Common myeloid progenitor, CD34-positive (primary cell): ENCODE results near the gene ZNRF3.
"Not testable (repeated sequence)": the region's sequence is repeated elsewhere in the genome, so short reads cannot be mapped to it uniquely, and the experiment has no call there.

ENCODE experiments used
- CTCF ChIA-PET: fragments of 350-600 bp; sonication (Branson Sonifier 250); formaldehyde crosslinking; loops from one replicate; lab custom pipeline; 2021; ENCODE audit warnings: antibody characterized with exemption; lab: Charles Lee
- POLR2A ChIA-PET: fragments of 350-600 bp; sonication (Branson Sonifier 250); formaldehyde crosslinking; loops from one replicate; lab custom pipeline; 2021; ENCODE audit warnings: antibody characterized with exemption; lab: Charles Lee
- DNase-seq, 3 donors: peaks; one replicate each; pipeline versions ENCODE4 v3.0.0 to v3.0.0-alpha.2; 2013
- H3K27ac ChIP-seq, 2 experiments: 1 replicate in 1 of 2; 2 replicates in 1 of 2; pipeline ENCODE4 v1.7.0; 2013; ENCODE audit warnings: inconsistent platforms in 2 of 2, low read length in 2 of 2, mild to moderate bottlenecking in 2 of 2, low read depth in 1 of 2, moderate library complexity in 1 of 2; ENCODE audit not compliant: severe bottlenecking in 2 of 2, insufficient read depth in 1 of 2, poor library complexity in 1 of 2
- H3K27me3 ChIP-seq, 5 experiments: replicated peaks in 2 of 5; 1 replicate in 3 of 5; 2 replicates in 2 of 5; pipeline versions ENCODE4 v1.6.1 to v1.7.0; 2013; ENCODE audit warnings: low read length in 4 of 5, mild to moderate bottlenecking in 2 of 5, moderate library complexity in 2 of 5, inconsistent platforms in 1 of 5; ENCODE audit not compliant: insufficient read depth in 5 of 5, control insufficient read depth in 4 of 5
- H3K36me3 ChIP-seq, 4 experiments: 1 replicate in 2 of 4; 2 replicates in 2 of 4; pipeline versions ENCODE4 v1.6.1 to v1.7.0; 2013; ENCODE audit warnings: low read length in 3 of 4, control low read depth in 1 of 4, mild to moderate bottlenecking in 1 of 4; ENCODE audit not compliant: control insufficient read depth in 4 of 4, insufficient read depth in 4 of 4
- H3K4me1 ChIP-seq, 4 experiments: 1 replicate in 3 of 4; 2 replicates in 1 of 4; pipeline versions ENCODE4 v1.6.1 to v1.7.1; 2013; ENCODE audit warnings: low read length in 3 of 4, mild to moderate bottlenecking in 3 of 4, control low read depth in 1 of 4, inconsistent platforms in 1 of 4, moderate library complexity in 1 of 4; ENCODE audit not compliant: control insufficient read depth in 4 of 4, insufficient read depth in 4 of 4; ENCODE audit errors: control extremely low read depth in 1 of 4
- H3K4me3 ChIP-seq, 7 experiments: 1 replicate in 4 of 7; 2 replicates in 3 of 7; pipeline versions ENCODE4 v1.5.1 to v1.7.0; 2013; ENCODE audit warnings: mild to moderate bottlenecking in 7 of 7, low read length in 6 of 7, moderate library complexity in 6 of 7, inconsistent platforms in 2 of 7, low read depth in 2 of 7, control low read depth in 1 of 7; ENCODE audit not compliant: insufficient read depth in 4 of 7, control insufficient read depth in 1 of 7; ENCODE audit errors: extremely low read depth in 1 of 7
- H3K9me3 ChIP-seq, 5 experiments: 1 replicate in 4 of 5; 2 replicates in 1 of 5; pipeline versions ENCODE4 v1.6.1 to v1.7.1; 2013; ENCODE audit warnings: low read length in 4 of 5, mild to moderate bottlenecking in 2 of 5, inconsistent platforms in 1 of 5, low read depth in 1 of 5, moderate library complexity in 1 of 5; ENCODE audit not compliant: control insufficient read depth in 4 of 5, insufficient read depth in 2 of 5; ENCODE audit errors: control extremely low read depth in 1 of 5
- WGBS: methylation state at CpG from one replicate; pipeline ENCODE4 v1.1.5; 2013; ENCODE audit not compliant: insufficient coverage; 5-methylcytosine and 5-hydroxymethylcytosine counted together

Gene ZNRF3

GRCh38 chr22:29037340-29037932 is 154.1 kb downstream of the ZNRF3 start:
- Histone ChIP-seq H3K4me3 (no peak overlapping the region), H3K9me3 (no peaks in the 10 kb centered on the region), H3K36me3 (no peaks in the 10 kb centered on the region), H3K27ac (no peak overlapping the region), H3K27me3 (no peaks in the 10 kb centered on the region), H3K4me1 (peaks cover 4 to 14% (median 13%) of the 10 kb centered on the region in 4 experiments)
- POLR2A ChIA-PET = no interaction called here
- CTCF ChIA-PET = interaction anchor here (1.0 to 1.4 kb wide), 4 partner anchors 15 to 429 kb away, joined by 3 to 4 read pairs (median 3); no protein-coding TSS in a partner anchor
- DNase-seq = peak in 2 of 3 donors; percentile 29 to 36
- WGBS = 100% methylated on average over 1 of the region's 4 CpGs

DNA sequence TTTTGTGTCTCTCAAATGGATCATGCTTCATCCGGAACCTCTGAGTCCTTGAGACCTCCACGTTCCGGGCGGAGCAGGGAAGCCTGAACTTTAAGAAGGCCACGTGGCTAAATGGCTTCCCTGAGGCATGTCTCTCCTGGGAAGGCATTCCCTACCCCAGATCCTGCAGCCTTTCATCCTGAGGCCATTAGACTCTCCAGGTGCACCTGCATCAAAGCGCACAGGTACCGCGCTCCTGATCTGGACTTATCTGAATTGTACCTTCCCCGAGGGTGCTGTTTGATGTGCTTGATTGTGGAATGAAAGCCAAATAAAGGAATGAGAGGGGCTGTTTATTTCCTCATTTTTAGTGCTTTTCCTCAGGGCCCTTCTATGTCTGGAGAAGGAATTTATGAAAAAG is 155.8 kb downstream of the ZNRF3 start:
- ChIA-PET CTCF (interaction anchor here (0.8 to 2.8 kb wide), 12 partner anchors 9 to 439 kb away, joined by 3 to 20 read pairs (median 3); partner anchors contain the start of gene ZNRF3), POLR2A (no interaction called here)
- no peaks in the 10 kb centered on the region for H3K9me3 ChIP-seq
- H3K4me3 ChIP-seq = no peak overlapping the region
- no peak overlapping the region for H3K27ac ChIP-seq
- no peak for DNase-seq
- no peaks in the 10 kb centered on the region for H3K27me3 ChIP-seq
- WGBS = 94% methylated on average over 6 of the region's 9 CpGs
- peaks cover 0 to 3% (median 0%) of the 10 kb centered on the region in 4 experiments for H3K36me3 ChIP-seq
- H3K4me1 ChIP-seq = peaks cover 4 to 14% (median 13%) of the 10 kb centered on the region in 4 experiments

DNA sequence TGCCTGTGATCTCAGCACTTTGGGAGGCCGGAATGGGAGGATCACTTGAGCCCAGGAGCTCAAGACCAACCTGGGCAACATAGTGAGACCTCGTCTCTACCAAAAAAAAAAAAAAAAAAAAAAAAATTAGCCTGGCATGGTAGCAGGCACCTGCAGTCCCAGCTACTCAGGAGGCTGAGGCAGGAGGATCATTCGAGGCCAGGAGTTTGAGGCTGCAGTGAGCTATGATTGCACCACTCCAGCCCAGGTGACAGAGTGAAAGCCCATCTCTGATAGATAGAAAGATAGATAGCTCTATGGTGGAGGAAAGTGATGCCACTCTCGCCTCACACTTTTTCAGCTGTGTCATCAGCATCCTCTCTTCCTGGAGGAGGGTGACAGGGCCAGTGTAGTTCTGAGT is 156.3 kb downstream of the ZNRF3 start:
- H3K27me3 ChIP-seq, H3K36me3 ChIP-seq, DNase-seq, H3K4me3 ChIP-seq, H3K9me3 ChIP-seq, H3K27ac ChIP-seq, POLR2A ChIA-PET: not testable (repeated sequence)
- 100% methylated on average over 1 of the region's 4 CpGs for WGBS
- CTCF ChIA-PET = interaction anchor here (0.8 to 2.8 kb wide), 16 partner anchors 9 to 439 kb away, joined by 3 to 20 read pairs (median 4); partner anchors contain the start of gene ZNRF3
- H3K4me1 ChIP-seq = peaks cover 4 to 14% (median 13%) of the 10 kb centered on the region in 4 experiments

DNA sequence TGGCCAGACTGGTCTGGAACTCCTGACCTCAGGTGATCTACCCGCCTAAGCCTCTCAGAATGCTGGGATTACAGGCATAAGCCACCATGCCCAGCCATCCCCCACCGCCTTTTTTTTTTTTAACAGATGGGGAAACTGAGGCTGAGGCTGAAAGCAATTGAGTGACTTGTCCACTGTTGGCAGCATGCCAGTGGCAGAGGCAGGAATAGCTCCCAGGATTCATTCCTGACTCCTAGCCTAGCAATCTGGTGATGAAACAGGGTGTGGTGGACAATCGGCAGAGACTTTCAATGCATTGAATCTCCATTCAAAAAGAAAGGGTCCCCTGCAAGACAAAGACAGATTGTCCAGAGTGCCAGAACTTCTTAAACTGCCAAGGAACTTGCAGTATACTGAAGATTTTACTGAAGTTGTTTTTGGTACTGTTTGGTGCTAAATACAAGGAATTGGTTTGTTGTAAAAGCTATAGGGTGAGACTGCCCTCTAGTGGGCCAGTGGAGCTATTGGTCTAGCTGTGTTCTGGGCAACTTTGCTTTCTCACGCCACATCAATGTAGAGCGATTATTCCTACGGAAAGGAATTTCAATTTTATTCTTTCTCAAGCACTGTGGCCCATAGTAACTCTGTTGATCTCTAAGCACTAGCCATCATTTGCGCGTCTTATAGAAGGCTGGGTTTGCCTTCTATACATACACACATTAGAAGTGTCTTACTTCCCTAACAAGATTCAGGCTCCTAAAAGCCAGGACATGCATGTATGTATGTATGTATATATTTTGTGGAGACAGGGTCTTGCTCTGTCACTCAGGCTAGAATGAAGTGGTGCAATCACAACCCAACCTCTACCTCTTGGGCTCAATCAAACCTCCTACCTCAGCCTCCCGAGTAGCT is 157.3 kb downstream of the ZNRF3 start:
- H3K4me3 ChIP-seq = peak overlapping the region in 1 of 7 experiments; percentile 37
- ChIA-PET CTCF (interaction anchor here (0.6 to 4.6 kb wide), 29 partner anchors 9 to 445 kb away, joined by 3 to 27 read pairs (median 4); partner anchors contain the start of gene ZNRF3), POLR2A (no interaction called here)
- peaks cover 0 to 7% (median 4%) of the 10 kb centered on the region in 4 experiments for H3K36me3 ChIP-seq
- H3K9me3 ChIP-seq = no peaks in the 10 kb centered on the region
- peak; percentile 83 to 91 (median 86) for DNase-seq
- no peaks in the 10 kb centered on the region for H3K27me3 ChIP-seq
- no peak overlapping the region for H3K27ac ChIP-seq
- WGBS = 33% methylated on average over 8 of the region's 9 CpGs
- peaks cover 4 to 14% (median 13%) of the 10 kb centered on the region in 4 experiments for H3K4me1 ChIP-seq

DNA sequence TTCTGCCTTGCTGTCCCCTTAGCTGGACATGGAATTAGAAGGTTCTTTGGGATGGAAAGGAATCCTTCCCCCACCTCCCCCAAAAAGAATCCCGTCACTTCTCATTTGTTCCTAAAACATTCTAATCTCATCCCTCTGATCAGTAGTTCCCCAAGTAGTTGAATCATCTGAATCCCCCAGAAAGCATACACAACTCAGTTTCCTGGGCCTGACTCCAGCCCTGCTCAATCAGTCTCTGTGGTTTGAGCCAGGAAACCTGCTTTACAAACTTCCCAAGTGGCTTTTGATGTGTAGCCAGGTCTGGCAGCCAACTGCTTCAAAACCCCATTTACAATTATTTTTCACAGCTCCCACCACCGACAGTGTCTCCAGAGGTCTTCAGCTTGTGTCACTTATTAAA is 158.0 kb downstream of the ZNRF3 start:
- POLR2A ChIA-PET = no interaction called here
- WGBS = 5% methylated on average over 2 of the region's 2 CpGs

DNA sequence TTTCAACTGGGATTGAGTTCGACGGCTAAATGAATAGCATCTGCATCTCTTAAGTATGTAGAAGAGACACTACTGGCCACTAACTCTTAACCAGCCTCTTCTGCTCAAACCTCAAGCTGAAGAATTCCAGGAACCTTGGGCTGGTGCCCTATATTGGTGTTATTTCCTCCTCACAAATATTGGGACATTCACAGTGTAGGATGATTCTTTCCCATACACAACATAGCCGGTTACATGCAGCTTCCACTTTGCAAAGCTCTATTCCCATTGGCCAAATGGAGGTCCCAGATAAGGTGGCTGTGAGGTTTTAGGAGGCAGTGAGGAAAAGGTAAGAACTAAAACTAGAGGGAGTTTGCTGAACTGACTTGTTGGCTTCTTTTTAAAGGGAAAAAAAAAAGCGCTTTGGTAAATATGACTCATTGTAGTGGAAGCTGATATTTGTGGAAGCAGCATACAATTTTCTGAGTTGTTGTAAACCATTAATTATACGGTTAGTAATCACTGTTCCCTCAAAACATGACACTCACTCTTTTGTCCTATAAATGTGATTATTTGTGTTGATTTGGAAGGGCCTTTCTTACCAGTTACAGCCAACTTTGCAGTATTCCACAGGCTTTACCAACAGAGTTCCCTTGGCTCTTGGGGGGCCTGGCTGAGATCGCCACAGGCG is 160.7 kb downstream of the ZNRF3 start:
- POLR2A ChIA-PET = no interaction called here

More for the DNA sequence above, 158.0 kb downstream of the ZNRF3 start:
- H3K4me1 ChIP-seq = peaks cover 4 to 14% (median 13%) of the 10 kb centered on the region in 4 experiments
- DNase-seq = peak; percentile 42 to 77 (median 70)
- no peaks in the 10 kb centered on the region for H3K9me3 ChIP-seq
- H3K36me3 ChIP-seq = peaks cover 0 to 11% (median 7%) of the 10 kb centered on the region in 4 experiments
- CTCF ChIA-PET = interaction anchor here (0.7 to 4.6 kb wide), 19 partner anchors 9 to 441 kb away, joined by 3 to 27 read pairs (median 5); partner anchors contain the start of gene ZNRF3
- no peaks in the 10 kb centered on the region for H3K27me3 ChIP-seq
- H3K4me3 ChIP-seq = peak overlapping the region in 1 of 7 experiments; percentile 37
- no peak overlapping the region for H3K27ac ChIP-seq

More for the DNA sequence above, 160.7 kb downstream of the ZNRF3 start:
- CTCF ChIA-PET = interaction anchor here (0.6 to 4.6 kb wide), 4 partner anchors 14 to 444 kb away, joined by 3 to 27 read pairs (median 3); no protein-coding TSS in a partner anchor
- no peak overlapping the region for H3K27ac ChIP-seq
- DNase-seq = no peak
- peaks cover 4 to 14% (median 13%) of the 10 kb centered on the region in 4 experiments for H3K4me1 ChIP-seq
- H3K36me3 ChIP-seq = peaks cover 0 to 29% (median 8%) of the 10 kb centered on the region in 4 experiments
- no peaks in the 10 kb centered on the region for H3K27me3 ChIP-seq
- no peak overlapping the region for H3K4me3 ChIP-seq
- no peaks in the 10 kb centered on the region for H3K9me3 ChIP-seq
- WGBS = 95% methylated on average over 4 of the region's 7 CpGs
